Measurements from ENCODE around the gene FGFR3. TPM values are rescaled to one million over a fixed set of nuclear protein-coding genes. Genes with fewer than 3 reads are reported as not detected.

FGFR3 gene
- total and polyA plus RNA-seq, 10 of the 15 experiments (the other 5 are each of a cell fraction or from before 2014, with no cell fraction given) = 0.05 to 0.33 (median 0.18) TPM; not detected in 6

DNA sequence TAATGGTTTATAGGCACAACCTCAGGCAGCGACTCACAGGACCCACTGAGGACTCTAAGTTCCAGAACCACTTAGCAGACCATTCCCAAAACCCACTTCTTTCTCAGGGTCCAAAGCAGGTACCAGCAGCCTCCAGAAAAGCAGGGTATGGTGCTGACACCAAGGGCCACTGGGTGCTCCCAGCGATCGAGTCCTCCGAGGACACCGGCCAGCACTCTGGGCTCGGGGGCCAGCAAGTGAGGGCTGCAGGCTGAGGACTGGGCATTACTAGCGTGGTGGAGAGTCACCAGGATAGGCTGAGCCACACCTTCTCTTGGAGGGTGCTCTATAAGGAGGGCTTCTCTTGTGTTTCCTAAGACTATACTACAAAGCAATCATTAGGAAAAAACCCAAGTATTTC lies 43.6 kb downstream of the FGFR3 start:
- FAIRE-seq (no peak), DNase-seq (ENCODE audit: low read depth, low spot score) (no peak), ATAC-seq (no peak)
- ChIA-PET RAD21 (ENCODE audit: unreplicated experiment) (no interaction called here), CTCF (no interaction called here), SMC1A (ENCODE audit: uncharacterized antibody, unreplicated experiment) (no interaction called here), POLR2A (no interaction called here)
- H2AFZ ChIP-seq (ENCODE audit: control insufficient read depth, low read depth, low read length) = no peak overlapping the region
- H3K4me2 ChIP-seq (ENCODE audit: control insufficient read depth, insufficient read depth) = no peak overlapping the region
- no peak overlapping the region for H3K4me3 ChIP-seq
- in situ Hi-C loops (cut with MboI) (no loop called here), intact Hi-C loops (cut with micrococcal nuclease; ENCODE audit: unreplicated experiment) (no loop called here)
- peaks cover 25% of the 10 kb centered on the region for H3K4me1 ChIP-seq (ENCODE audit: control insufficient read depth, insufficient read depth, low read length)
- H3K79me2 ChIP-seq (ENCODE audit: control insufficient read depth, insufficient read depth, low read length) = peaks cover 2% of the 10 kb centered on the region
- BruUV-seq (replicated peaks) = no TSS peak
- 97% methylated on average over 7 of the region's 7 CpGs for WGBS (ENCODE audit: insufficient coverage, insufficient replicate concordance, low lambda C conversion rate, missing lambda C conversion rate)
- TF ChIP-seq ZNF622 (IDR thresholded peaks at IDR 0.05) (no peak), TAF1 (IDR thresholded peaks at IDR 0.05; ENCODE audit: borderline replicate concordance, low read depth, low read length) (no peak), ASH2L (IDR thresholded peaks at IDR 0.05; ENCODE audit: borderline replicate concordance, low read depth) (no peak), SIN3A (IDR thresholded peaks at IDR 0.05; ENCODE audit: low read depth, low read length) (no peak)
- TF ChIP-seq, protein P1, sequence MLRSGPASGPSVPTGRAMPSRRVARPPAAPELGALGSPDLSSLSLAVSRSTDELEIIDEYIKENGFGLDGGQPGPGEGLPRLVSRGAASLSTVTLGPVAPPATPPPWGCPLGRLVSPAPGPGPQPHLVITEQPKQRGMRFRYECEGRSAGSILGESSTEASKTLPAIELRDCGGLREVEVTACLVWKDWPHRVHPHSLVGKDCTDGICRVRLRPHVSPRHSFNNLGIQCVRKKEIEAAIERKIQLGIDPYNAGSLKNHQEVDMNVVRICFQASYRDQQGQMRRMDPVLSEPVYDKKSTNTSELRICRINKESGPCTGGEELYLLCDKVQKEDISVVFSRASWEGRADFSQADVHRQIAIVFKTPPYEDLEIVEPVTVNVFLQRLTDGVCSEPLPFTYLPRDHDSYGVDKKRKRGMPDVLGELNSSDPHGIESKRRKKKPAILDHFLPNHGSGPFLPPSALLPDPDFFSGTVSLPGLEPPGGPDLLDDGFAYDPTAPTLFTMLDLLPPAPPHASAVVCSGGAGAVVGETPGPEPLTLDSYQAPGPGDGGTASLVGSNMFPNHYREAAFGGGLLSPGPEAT (IDR thresholded peaks at IDR 0.05; ENCODE audit: low read depth) = no peak
- H3K9me3 ChIP-seq (replicated peaks; ENCODE audit: control insufficient read depth, insufficient read depth, low read length) = no peaks in the 10 kb centered on the region
- H4K20me1 ChIP-seq (ENCODE audit: control insufficient read depth, insufficient read depth) = no peaks in the 10 kb centered on the region
- no peak overlapping the region for H3K9ac ChIP-seq (ENCODE audit: control insufficient read depth, insufficient read depth, low read length)
- H3K27me3 ChIP-seq (replicated peaks in 1 of 2; ENCODE audit: control insufficient read depth in 2 of 2, insufficient read depth in 2 of 2, low read length in 1 of 2) = no peaks in the 10 kb centered on the region
- H3K27ac ChIP-seq (ENCODE audit: control insufficient read depth, insufficient read depth) = no peak overlapping the region
- peaks cover 22 to 27% of the 10 kb centered on the region in 2 experiments for H3K36me3 ChIP-seq (ENCODE audit: control insufficient read depth in 2 of 2, insufficient read depth in 2 of 2, low read length in 1 of 2)

DNA sequence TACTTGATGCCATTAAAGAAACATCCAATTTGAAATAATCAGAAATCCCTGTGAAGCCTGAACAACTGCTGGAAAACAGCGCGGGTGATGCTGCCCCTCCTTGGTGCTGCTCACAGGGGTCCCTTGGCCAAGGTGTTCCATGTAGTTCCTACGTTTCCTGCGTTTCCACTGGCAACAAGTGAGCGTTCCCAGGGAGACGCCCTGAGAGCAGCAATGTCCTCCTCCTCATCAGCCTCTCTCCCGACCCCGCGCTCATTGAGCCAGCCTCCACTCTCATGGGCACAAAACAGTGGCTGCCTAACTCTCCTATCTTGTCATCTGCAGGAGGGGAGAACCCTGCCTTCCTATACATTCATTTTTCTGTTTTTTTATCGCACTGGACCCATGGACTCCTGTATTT lies 44.0 kb downstream of the FGFR3 start:
- Histone ChIP-seq H3K4me3 (no peak overlapping the region), H3K4me1 (ENCODE audit: control insufficient read depth, insufficient read depth, low read length) (peaks cover 25% of the 10 kb centered on the region), H3K9me3 (replicated peaks; ENCODE audit: control insufficient read depth, insufficient read depth, low read length) (no peaks in the 10 kb centered on the region), H3K9ac (ENCODE audit: control insufficient read depth, insufficient read depth, low read length) (no peak overlapping the region), H3K27me3 (replicated peaks in 1 of 2; ENCODE audit: control insufficient read depth in 2 of 2, insufficient read depth in 2 of 2, low read length in 1 of 2) (no peaks in the 10 kb centered on the region), H3K27ac (ENCODE audit: control insufficient read depth, insufficient read depth) (no peak overlapping the region), H3K36me3 (ENCODE audit: control insufficient read depth in 2 of 2, insufficient read depth in 2 of 2, low read length in 1 of 2) (peaks cover 22 to 29% of the 10 kb centered on the region in 2 experiments), H2AFZ (ENCODE audit: control insufficient read depth, low read depth, low read length) (no peak overlapping the region), H4K20me1 (ENCODE audit: control insufficient read depth, insufficient read depth) (no peaks in the 10 kb centered on the region), H3K4me2 (ENCODE audit: control insufficient read depth, insufficient read depth) (no peak overlapping the region), H3K79me2 (ENCODE audit: control insufficient read depth, insufficient read depth, low read length) (peaks cover 2% of the 10 kb centered on the region)
- ChIA-PET POLR2A (no interaction called here), RAD21 (ENCODE audit: unreplicated experiment) (no interaction called here), CTCF (interaction anchor here (0.6 kb wide), 1 partner anchor 92 kb away, joined by 3 read pairs; no protein-coding TSS in a partner anchor), SMC1A (ENCODE audit: uncharacterized antibody, unreplicated experiment) (interaction anchor here (1.8 kb wide), 1 partner anchor 61 kb away, joined by 7 read pairs; no protein-coding TSS in a partner anchor)
- no peak for DNase-seq (ENCODE audit: low read depth, low spot score)
- no peak for ATAC-seq
- TF ChIP-seq, protein P2, sequence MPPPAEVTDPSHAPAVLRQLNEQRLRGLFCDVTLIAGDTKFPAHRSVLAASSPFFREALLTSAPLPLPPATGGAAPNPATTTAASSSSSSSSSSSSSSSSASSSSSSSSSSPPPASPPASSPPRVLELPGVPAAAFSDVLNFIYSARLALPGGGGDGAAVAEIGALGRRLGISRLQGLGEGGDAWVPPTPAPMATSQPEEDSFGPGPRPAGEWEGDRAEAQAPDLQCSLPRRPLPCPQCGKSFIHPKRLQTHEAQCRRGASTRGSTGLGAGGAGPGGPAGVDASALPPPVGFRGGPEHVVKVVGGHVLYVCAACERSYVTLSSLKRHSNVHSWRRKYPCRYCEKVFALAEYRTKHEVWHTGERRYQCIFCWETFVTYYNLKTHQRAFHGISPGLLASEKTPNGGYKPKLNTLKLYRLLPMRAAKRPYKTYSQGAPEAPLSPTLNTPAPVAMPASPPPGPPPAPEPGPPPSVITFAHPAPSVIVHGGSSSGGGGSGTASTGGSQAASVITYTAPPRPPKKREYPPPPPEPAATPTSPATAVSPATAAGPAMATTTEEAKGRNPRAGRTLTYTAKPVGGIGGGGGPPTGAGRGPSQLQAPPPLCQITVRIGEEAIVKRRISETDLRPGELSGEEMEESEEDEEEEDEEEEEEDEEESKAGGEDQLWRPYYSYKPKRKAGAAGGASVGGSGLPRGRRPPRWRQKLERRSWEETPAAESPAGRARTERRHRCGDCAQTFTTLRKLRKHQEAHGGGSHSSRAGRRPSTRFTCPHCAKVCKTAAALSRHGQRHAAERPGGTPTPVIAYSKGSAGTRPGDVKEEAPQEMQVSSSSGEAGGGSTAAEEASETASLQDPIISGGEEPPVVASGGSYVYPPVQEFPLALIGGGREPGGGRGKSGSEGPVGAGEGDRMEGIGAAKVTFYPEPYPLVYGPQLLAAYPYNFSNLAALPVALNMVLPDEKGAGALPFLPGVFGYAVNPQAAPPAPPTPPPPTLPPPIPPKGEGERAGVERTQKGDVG (CRISPR knock-in tag; IDR thresholded peaks at IDR 0.05) = no peak
- no peak for TF ChIP-seq POLR2A (IDR thresholded peaks at IDR 0.05; ENCODE audit: low read depth, low read length)
- TF ChIP-seq, protein P3, sequence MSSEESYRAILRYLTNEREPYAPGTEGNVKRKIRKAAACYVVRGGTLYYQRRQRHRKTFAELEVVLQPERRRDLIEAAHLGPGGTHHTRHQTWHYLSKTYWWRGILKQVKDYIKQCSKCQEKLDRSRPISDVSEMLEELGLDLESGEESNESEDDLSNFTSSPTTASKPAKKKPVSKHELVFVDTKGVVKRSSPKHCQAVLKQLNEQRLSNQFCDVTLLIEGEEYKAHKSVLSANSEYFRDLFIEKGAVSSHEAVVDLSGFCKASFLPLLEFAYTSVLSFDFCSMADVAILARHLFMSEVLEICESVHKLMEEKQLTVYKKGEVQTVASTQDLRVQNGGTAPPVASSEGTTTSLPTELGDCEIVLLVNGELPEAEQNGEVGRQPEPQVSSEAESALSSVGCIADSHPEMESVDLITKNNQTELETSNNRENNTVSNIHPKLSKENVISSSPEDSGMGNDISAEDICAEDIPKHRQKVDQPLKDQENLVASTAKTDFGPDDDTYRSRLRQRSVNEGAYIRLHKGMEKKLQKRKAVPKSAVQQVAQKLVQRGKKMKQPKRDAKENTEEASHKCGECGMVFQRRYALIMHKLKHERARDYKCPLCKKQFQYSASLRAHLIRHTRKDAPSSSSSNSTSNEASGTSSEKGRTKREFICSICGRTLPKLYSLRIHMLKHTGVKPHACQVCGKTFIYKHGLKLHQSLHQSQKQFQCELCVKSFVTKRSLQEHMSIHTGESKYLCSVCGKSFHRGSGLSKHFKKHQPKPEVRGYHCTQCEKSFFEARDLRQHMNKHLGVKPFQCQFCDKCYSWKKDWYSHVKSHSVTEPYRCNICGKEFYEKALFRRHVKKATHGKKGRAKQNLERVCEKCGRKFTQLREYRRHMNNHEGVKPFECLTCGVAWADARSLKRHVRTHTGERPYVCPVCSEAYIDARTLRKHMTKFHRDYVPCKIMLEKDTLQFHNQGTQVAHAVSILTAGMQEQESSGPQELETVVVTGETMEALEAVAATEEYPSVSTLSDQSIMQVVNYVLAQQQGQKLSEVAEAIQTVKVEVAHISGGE (CRISPR knock-in tag; IDR thresholded peaks at IDR 0.05) = no peak
- TF ChIP-seq WRNIP1 (IDR thresholded peaks at IDR 0.05; ENCODE audit: borderline replicate concordance, low read depth, low read length) = no peak
- TF ChIP-seq IRF4 (IDR thresholded peaks at IDR 0.05; ENCODE audit: low read depth, low read length) = no peak
- no peak for TF ChIP-seq JUNB (IDR thresholded peaks at IDR 0.05)
- 95% methylated on average over 10 of the region's 10 CpGs for WGBS (ENCODE audit: insufficient coverage, insufficient replicate concordance, low lambda C conversion rate, missing lambda C conversion rate)
- FAIRE-seq = no peak
- in situ Hi-C loops (cut with MboI) = no loop called here
- intact Hi-C loops (cut with micrococcal nuclease; ENCODE audit: unreplicated experiment) = no loop called here
- no TSS peak for BruUV-seq (replicated peaks)
